ENCODE data around the gene ITGB4.

ITGB4 gene

DNA sequence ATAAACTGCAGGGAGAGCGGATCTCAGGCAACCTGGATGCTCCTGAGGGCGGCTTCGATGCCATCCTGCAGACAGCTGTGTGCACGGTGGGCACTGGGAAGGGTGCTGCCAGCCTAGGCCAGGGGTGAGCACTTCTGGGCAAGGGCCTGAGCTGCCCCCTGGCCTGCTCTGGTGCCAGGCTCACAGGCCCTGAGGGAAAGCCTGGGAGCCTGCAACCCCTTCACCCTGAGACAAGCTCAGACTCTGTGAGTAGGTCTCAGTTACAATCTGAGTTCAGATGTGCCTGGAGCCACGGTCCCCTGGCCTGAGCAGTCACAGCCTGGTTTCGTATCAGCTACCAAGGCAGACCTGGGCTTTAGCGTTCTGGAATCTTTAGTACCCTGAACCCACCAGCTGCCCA, 8.1 kb downstream of the ITGB4 start:
- DNase-seq (ENCODE audit: low read depth, low spot score), result no peak
- no peak overlapping the region for H3K27ac ChIP-seq

DNA sequence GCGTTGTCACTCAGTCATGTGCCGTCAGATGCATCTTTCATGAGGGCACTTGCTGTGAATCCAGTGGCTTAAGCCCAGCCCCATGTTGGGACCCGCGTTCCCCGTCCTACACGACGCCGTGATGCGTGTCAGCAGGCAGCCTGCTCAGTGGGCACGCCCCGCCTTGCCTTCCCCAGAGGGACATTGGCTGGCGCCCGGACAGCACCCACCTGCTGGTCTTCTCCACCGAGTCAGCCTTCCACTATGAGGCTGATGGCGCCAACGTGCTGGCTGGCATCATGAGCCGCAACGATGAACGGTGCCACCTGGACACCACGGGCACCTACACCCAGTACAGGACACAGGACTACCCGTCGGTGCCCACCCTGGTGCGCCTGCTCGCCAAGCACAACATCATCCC, 8.8 kb downstream of the ITGB4 start:
- DNase-seq (ENCODE audit: low read depth, low spot score), result no peak
- no peak overlapping the region for H3K27ac ChIP-seq

DNA sequence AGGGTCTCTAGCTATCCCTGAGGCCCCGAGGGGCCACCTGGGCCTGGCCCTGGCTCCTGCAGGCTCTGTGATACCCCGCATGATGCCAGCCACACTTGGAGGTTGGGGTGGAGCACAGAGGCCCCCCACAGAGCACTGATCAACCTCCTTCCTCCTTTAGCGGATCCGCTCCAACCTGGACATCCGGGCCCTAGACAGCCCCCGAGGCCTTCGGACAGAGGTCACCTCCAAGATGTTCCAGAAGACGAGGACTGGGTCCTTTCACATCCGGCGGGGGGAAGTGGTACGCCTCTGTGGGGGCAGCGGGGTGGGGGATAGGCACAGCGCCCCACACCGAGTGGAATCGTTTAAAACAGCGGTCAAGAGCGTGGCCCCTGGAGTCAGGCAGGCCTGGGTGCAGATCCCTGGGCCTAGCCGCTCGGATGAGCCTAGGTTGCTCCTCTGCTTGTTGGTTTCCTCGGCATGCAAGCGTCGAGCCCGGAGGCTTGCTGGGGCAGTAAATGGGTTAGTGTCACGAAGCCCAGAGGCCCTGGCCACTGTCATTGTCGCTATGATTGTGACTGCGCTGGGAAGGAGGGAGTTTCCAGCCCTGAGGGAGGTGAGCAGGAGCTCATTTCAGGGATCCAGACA, 9.9 kb downstream of the ITGB4 start:
- no peak for DNase-seq (ENCODE audit: low read depth, low spot score)
- H3K27ac ChIP-seq, result no peak overlapping the region

DNA sequence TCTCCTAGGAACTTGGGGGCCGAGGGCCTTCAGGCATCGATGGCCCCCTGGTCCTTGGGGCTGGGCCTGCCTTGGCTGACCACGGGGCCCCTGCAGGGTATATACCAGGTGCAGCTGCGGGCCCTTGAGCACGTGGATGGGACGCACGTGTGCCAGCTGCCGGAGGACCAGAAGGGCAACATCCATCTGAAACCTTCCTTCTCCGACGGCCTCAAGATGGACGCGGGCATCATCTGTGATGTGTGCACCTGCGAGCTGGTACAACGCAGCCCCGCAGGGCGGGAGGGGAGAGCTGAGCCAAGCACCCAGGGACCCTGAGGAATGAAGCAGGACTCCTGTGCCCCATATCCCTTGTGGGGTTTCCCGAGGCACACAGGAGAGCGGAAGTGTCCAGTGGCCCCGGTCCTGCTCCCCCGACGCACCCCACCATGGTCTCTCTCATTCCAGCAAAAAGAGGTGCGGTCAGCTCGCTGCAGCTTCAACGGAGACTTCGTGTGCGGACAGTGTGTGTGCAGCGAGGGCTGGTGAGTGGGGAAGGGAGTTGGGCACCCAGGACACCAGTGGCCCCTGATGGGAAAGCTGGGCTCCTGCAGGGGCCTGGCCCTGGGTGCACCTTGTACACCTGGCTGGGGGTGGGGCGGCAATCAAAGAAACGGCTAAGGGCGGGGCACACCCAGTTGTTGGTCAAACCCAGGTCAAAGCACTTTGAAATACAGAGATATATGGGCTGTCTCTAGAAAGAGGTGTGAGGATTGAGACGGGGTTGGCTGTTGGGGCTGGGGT, 10.6 kb downstream of the ITGB4 start:
- DNase-seq (ENCODE audit: low read depth, low spot score), result no peak
- H3K27ac ChIP-seq, result no peak overlapping the region

DNA sequence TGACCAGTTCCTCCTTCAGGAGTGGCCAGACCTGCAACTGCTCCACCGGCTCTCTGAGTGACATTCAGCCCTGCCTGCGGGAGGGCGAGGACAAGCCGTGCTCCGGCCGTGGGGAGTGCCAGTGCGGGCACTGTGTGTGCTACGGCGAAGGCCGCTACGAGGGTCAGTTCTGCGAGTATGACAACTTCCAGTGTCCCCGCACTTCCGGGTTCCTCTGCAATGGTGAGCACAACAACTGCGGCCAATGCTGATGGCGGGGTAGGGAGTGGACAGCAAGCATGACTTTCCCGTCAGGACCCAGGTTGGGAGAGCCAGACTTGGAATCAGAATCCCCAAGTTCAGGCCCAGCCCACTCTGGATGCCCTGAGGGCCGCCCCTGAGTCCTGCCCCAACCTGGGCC, 12.2 kb downstream of the ITGB4 start:
- H3K27ac ChIP-seq, result no peak overlapping the region

DNA sequence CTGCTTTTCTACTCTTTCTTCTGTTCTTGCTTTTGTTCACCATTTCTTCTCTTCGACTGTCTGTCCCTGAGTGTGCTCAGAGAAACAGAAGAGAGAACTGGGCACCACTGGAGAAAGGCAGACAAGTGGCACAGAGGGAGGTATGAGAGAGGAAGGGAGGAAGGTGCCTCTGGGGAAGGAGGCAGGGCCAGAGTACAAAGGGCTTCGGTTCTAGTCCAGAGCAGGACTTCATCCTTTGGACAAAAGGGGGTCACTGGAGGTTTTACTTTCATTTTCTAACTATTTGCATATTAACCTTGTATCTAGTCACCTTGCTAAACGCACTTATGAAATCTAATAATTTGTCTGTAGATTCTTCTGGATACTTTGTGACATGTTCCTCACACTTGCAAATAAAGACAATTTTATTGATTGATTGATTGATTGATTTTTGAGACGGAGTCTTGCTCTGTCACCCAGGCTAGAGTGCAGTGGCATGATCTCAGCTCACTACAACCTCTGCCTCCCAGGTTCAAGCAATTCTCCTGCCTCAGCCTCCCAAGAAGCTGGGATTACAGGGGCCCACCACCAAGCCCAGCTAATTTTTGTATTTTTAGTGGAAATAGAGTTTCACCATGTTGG, 13.5 kb downstream of the ITGB4 start:
- H3K27ac ChIP-seq, result no peak overlapping the region
- DNase-seq (ENCODE audit: low read depth, low spot score), result no peak

More for the DNA sequence above, 12.2 kb downstream of the ITGB4 start:
- DNase-seq (ENCODE audit: low read depth, low spot score), result no peak

DNA sequence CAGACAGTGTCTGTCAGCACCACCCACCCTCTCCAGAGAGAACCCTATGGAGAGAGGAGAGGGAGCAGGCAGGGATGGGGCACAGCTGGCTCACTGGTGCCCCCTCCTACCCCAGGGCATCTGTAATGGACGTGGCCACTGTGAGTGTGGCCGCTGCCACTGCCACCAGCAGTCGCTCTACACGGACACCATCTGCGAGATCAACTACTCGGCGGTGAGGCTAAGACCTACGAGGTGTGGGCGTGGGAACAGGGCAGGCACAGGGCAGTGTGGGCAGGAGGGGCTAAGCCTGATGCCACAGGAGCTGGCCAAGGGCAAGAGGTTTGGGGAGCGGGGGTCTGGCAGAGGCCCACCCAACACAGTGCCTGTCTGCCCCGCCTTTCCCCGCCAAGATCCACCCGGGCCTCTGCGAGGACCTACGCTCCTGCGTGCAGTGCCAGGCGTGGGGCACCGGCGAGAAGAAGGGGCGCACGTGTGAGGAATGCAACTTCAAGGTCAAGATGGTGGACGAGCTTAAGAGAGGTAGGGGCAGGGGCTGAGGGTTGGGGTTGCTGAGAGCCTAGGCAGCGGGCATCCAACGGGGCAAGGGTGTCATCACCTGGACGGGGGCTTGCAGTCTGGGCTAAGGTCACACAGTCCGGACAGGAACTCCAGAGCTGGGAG, 15.0 kb downstream of the ITGB4 start:
- no peak overlapping the region for H3K27ac ChIP-seq
- no peak for DNase-seq (ENCODE audit: low read depth, low spot score)

DNA sequence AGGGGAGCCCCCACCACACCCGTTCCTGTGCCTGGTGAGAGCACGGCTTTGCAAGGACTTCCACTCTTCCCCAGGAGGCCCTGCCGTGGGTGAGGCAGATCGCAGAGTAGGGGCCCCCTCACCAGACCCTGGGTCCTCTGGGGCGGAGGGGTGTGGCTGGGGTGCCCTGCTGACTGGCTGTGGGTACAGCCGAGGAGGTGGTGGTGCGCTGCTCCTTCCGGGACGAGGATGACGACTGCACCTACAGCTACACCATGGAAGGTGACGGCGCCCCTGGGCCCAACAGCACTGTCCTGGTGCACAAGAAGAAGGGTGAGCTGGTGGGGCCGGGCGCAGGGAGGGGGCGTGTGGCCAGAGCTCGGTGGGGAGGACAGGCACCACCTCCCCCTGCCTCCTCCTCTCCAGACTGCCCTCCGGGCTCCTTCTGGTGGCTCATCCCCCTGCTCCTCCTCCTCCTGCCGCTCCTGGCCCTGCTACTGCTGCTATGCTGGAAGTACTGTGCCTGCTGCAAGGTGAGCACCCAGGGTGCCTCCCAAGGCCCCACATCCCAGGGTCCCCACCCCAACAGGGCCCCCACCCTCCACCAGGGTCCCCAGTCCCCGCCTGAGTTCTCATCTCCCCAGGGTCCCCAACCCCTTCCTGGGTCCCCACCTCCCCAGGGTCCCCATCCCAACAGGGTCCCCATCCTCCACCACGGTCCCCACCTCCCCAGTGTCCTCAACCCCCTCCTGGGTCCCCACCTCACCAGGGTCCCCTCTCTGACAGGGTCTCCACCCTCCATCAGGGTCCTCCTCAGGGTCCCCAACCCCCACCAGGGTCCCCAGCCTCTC, 16.1 kb downstream of the ITGB4 start:
- H3K27ac ChIP-seq, result peak overlapping the region; percentile 36
- DNase-seq (ENCODE audit: low read depth, low spot score), result no peak

DNA sequence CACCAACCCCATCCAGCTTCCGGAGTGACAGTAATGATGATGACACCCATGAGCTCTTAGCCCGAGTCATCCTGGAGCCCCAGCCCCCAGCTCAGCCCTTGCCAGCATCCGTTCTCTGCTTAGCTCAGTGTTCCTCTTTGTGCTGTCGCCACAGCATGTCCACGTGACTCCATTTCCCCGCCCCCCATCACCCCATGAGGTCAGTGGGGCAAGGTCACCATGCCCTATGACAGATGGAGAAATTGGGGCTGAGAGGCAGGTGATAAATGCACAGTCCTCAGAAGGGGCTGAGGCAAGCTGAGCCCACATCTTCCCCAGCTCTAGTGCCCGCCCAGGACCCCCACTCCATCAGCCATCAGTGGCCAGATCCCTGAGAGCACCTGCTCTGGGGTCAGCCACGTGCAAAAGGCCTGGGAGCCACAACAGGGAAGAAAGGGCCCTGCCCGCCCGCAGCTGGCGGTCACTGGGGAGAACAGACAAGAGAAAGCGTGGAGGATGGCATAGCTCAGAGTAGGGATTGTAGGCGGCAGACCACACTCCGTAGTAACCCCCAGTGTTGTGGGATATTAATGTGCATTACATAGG, 17.1 kb downstream of the ITGB4 start:
- no peak for DNase-seq (ENCODE audit: low read depth, low spot score)
- H3K27ac ChIP-seq, result peak overlapping the region; percentile 36

DNA sequence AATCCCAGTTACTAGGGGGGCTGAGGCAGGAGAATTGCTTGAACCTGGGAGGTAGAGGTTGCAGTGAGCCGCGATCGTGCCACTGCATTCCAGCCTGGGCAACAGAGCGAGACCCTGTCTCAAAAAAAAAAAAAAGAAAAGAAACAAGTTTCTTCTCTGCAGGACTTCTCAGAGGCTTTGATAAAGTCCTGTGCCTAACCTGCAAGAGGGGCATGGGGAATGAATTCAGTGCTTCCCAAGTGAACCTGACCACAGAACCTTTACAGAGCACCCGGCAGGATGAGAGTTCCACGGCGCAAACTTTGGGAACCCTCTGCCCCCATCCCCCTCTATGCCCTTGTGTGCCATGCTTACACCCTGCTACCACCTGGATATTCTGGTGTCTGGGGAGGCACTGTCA, 17.9 kb downstream of the ITGB4 start:
- H3K27ac ChIP-seq, result no peak overlapping the region
- no peak for DNase-seq (ENCODE audit: low read depth, low spot score)

DNA sequence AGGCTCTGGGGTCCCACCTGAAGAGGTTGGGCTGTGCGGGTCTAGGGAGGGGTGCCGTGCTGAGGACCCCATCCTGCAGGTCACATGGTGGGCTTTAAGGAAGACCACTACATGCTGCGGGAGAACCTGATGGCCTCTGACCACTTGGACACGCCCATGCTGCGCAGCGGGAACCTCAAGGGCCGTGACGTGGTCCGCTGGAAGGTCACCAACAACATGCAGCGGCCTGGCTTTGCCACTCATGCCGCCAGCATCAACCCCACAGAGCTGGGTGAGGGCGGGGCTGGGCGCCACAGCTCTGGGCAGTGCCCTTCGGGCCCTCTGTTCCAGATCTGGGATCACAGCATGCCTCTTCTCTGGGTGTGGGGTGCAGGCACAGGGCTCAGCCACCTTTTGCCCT, 18.5 kb downstream of the ITGB4 start:
- DNase-seq (ENCODE audit: low read depth, low spot score), result no peak
- no peak overlapping the region for H3K27ac ChIP-seq

DNA sequence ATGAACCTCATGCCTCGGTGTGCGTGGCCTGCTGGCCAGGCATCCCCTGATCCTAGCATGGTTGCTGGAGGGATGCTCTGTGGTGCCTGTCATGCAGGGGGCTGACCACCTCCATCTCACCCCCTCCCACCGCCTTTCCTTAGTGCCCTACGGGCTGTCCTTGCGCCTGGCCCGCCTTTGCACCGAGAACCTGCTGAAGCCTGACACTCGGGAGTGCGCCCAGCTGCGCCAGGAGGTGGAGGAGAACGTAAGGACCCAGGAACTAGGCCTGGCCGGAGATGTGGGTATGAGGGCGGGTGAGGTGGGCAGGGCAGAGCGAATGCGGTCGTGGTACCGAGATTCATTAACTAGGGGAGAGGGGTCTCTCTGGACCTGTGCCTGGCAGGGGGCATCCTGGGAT, 19.0 kb downstream of the ITGB4 start:
- no peak for DNase-seq (ENCODE audit: low read depth, low spot score)
- H3K27ac ChIP-seq, result no peak overlapping the region

DNA sequence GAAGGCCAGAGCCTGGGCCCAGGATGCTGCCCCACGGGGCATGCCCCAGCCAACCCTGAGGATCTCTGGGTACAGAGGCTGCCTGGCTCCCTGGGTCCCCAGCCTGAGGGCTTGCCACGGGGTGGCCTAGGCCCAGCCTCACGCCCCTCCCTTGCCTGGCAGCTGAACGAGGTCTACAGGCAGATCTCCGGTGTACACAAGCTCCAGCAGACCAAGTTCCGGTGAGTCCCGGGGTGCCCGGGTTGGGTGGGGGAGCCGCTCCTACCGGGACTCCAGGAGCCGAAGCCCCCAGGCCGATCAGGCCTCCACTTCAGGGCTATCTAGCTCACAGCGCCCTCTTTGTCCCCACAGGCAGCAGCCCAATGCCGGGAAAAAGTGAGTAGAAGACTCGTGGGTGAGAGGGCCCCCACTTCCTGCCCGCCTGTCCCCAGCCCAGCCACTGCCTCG, 19.4 kb downstream of the ITGB4 start:
- H3K27ac ChIP-seq, result no peak overlapping the region
- DNase-seq (ENCODE audit: low read depth, low spot score), result no peak

DNA sequence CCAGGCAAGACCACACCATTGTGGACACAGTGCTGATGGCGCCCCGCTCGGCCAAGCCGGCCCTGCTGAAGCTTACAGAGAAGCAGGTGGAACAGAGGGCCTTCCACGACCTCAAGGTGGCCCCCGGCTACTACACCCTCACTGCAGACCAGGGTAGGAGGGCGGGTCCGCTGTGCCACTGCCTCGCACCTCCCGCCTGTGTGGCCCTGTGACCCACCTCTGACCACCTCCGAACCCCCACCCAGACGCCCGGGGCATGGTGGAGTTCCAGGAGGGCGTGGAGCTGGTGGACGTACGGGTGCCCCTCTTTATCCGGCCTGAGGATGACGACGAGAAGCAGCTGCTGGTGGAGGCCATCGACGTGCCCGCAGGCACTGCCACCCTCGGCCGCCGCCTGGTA, 21.1 kb downstream of the ITGB4 start:
- no peak for DNase-seq (ENCODE audit: low read depth, low spot score)
- H3K27ac ChIP-seq, result no peak overlapping the region

DNA sequence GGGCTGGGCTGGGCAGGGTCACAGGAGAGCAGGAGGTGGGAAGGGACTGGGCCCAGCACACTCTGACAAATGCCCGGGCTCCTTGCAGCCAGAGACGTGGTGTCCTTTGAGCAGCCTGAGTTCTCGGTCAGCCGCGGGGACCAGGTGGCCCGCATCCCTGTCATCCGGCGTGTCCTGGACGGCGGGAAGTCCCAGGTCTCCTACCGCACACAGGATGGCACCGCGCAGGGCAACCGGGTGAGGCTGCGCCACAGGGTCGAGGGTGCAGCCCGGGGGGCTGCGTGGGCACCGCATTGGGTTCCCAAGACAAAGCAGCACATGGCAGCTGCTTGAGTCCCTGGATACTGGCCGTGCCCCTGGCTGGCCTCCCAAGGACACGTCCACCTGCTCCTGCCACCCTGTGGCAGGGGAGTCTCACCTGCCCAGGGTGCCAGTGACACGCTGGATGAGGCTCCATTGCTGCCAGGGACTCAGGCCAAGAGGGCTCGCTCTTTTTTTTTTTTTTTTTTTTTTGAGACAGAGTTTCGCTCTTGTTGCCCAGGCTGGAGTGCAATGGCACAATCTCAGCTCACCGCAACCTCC, 22.5 kb downstream of the ITGB4 start:
- no peak for DNase-seq (ENCODE audit: low read depth, low spot score)
- H3K27ac ChIP-seq, result no peak overlapping the region

DNA sequence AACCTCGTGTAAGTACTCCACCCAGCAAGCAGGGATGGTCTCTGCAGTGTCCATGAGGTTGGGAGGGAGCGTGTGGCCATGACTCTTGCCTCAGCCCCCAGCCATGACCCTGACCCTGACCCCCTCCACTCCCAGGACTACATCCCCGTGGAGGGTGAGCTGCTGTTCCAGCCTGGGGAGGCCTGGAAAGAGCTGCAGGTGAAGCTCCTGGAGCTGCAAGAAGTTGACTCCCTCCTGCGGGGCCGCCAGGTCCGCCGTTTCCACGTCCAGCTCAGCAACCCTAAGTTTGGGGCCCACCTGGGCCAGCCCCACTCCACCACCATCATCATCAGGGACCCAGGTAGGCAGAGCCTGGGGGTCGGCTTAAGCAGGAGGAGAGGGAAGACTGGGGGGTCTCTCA, 27.4 kb downstream of the ITGB4 start:
- DNase-seq (ENCODE audit: low read depth, low spot score), result no peak
- H3K27ac ChIP-seq, result no peak overlapping the region

DNA sequence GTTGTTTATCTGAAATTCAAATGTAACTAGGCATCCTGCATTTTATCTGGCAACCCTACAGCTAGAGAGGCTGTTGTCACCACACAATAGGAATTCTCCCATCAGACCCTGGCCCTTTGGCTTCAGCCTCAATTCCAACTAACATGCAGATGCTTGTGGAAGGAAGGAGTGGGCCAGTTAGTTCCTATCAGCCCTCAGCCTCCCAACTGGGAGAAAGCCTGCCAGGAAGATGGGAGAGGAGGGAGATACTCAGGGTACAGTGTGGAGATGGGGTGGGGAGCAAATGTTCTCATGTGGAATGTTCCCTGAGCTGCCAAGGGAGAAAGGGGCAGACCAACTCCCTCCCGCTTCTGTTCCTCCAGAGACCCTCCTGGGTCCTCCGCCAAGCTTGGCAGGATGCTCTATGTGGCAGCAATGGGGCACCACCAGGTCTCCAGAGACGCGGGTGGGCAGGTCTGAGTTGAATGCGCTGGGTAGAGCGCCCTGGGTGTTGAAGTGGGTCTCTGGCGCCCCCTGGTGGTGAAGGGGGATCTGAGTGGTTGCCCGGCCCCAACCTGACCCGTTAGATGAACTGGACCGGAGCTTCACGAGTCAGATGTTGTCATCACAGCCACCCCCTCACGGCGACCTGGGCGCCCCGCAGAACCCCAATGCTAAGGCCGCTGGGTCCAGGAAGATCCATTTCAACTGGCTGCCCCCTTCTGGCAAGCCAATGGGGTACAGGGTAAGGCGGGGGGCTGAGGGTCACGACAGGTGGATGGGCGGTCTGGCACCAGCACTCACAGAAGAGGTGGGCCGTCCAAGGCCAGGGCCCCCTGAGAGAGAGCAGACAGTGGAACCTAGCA, 28.5 kb downstream of the ITGB4 start:
- no peak for DNase-seq (ENCODE audit: low read depth, low spot score)
- no peak overlapping the region for H3K27ac ChIP-seq

DNA sequence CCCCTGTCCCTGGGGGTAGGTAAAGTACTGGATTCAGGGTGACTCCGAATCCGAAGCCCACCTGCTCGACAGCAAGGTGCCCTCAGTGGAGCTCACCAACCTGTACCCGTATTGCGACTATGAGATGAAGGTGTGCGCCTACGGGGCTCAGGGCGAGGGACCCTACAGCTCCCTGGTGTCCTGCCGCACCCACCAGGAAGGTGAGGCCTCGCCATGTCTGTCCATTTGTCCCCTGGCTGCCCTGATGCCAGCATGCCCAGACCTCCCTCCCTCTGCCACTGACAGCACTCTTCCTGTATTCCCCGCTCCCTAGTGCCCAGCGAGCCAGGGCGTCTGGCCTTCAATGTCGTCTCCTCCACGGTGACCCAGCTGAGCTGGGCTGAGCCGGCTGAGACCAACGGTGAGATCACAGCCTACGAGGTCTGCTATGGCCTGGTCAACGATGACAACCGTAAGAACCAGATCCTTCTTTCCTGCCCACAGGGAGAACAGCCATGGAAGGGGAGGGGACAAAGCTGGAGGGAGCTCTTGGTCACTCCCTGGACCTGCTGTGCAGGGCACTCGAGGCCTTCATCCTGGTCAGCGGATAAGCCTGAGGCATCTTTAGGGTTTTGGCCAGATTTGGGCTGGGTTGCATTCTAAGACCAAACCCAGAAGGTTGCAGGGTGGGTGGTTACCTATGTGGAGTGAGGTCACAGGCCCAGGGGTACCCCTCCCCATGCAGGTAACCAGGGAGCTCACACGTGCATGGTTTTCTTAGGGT, 29.6 kb downstream of the ITGB4 start:
- no peak for DNase-seq (ENCODE audit: low read depth, low spot score)
- no peak overlapping the region for H3K27ac ChIP-seq

Data from epithelial cell of prostate (primary cell).